A549 treated with dexamethasone at 1 μM for 4 hours (cell line): ENCODE data around the gene MGAT2. TPM values are rescaled to one million over a fixed set of nuclear protein-coding genes. Genes with fewer than 3 reads are reported as not detected.

Experiments used
- total RNA-seq: library from RNA; stranded (reverse); fragments of 200-300 nt; extraction: Qiagen RNA extraction; gene quantifications from 5 replicates; pipeline ENCODE4 v1.2.3, GENCODE V29; 2022

The MGAT2 gene
- total RNA-seq, result 45.5 to 54.5 TPM (median 52.5 TPM) in 5 replicates

GRCh38 chr14:49620182-49621113 lies at the start of gene MGAT2, which contains the start of gene RPL36AL:
Gene MGAT2, plus strand, starts transcription at chr14:49620799. Its CDS starts 470 bp downstream, at chr14:49621269.
Gene RPL36AL, minus strand, starts transcription at chr14:49620626. Its CDS starts 1,522 bp downstream, at chr14:49619104.

GRCh38 chr14:49585803-49586672 lies 34.6 kb upstream of the MGAT2 start, which contains the start of gene RPS29:
Gene RPS29, minus strand, starts transcription at chr14:49586380. Its CDS starts 34 bp downstream, at chr14:49586346.

GRCh38 chr14:49598485-49599300 lies 21.9 kb upstream of the MGAT2 start, which contains the start of gene LRR1:
Gene LRR1, plus strand, starts transcription at chr14:49598940. Its CDS starts 81 bp downstream, at chr14:49599021.

DNA sequence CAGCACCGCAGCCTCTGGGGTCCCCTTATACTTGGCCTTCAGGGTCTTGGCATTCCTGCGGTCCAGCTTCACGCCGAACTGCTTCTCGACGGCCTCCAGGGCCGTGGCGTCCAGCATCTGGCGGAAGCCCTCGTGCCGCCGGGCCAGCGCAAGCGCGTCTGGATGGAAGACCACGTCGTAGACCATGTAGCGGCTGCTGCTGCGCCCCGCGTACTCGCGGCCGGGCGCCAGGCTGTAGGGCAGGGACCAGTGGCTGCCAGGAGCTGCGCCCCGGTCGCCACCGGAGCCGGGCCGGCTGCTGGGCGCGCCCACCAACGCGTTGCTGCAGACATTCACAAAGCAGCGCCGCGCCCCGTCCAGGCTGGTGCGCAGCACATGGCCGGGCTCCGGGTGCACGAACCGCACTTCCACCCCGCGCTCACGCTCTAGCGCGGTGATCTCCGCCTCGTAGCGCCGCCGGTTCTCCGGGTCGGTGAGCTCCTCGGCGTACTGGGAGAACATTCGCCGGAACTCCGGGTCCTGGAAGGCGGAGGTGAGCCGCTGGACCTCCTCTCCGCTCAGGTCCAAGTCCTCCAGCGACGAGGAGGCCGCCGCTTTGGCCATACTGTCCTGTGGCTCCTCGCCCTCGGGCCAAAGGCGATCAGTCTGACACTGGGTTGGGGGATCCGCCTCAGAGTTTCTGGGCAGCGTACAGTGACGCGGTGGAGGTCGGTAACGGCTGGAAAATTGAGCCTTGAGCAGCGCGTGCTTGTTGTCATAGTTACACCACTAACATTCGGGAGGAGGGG lies 14.1 kb downstream of the MGAT2 start, which contains the start of gene DNAAF2:
Gene DNAAF2, minus strand, starts transcription at position 698 of the 788 bp plus-strand sequence. Its CDS starts 95 bp downstream, at position 603.

Other genes starting within 250 kb of the MGAT2 start
- 3,276 to 5,293 TPM (median 3,450 TPM) in 5 replicates for gene RPS29, start 34.4 kb upstream of the MGAT2 start, total RNA-seq
- 44.4 to 48.2 TPM (median 46.5 TPM) in 5 replicates for gene LRR1, start 21.9 kb upstream of the MGAT2 start, total RNA-seq
- gene RPL36AL, start 173 bp upstream of the MGAT2 start, total RNA-seq, result 409 to 557 TPM (median 413 TPM) in 5 replicates
- 10.8 to 12.6 TPM (median 11.4 TPM) in 5 replicates for gene DNAAF2, start 14.4 kb downstream of the MGAT2 start, total RNA-seq
- 12.2 to 15.7 TPM (median 13.4 TPM) in 5 replicates for gene POLE2, start 67.4 kb downstream of the MGAT2 start, total RNA-seq
- 0.23 to 0.48 TPM (median 0.41 TPM) in 5 replicates for gene KLHDC1, start 72.3 kb downstream of the MGAT2 start, total RNA-seq
- 29.7 to 32.9 TPM (median 32.4 TPM) in 5 replicates for gene KLHDC2, start 147.4 kb downstream of the MGAT2 start, total RNA-seq
- gene NEMF, start 232.0 kb downstream of the MGAT2 start, total RNA-seq, result 30.1 to 39.0 TPM (median 36.6 TPM) in 5 replicates